Spleen (tissue), 11 donors: ENCODE results near the gene WARS2. TPM values are rescaled to one million over a fixed set of nuclear protein-coding genes. Genes with fewer than 3 reads are reported as not detected.
"Not testable (repeated sequence)": the region's sequence is repeated elsewhere in the genome, so short reads cannot be mapped to it uniquely, and the experiment has no call there.

Experiments
- DNase-seq: peaks from one replicate; pipeline ENCODE4 v3.0.0-alpha.2; 2020
- H3K27ac ChIP-seq, 8 donors: fragments of 200-600 bp; sonication (generic) in 7 of 8; 1 replicate in 4 of 8; 2 replicates in 4 of 8; pipeline versions ENCODE4 v1.5.0 to v1.8.0; 2016 to 2021; ENCODE audit warnings: inconsistent platforms in 4 of 8, mild to moderate bottlenecking in 4 of 8, moderate library complexity in 1 of 8
- H3K27me3 ChIP-seq, 7 donors: fragments of 200-600 bp; sonication (generic) in 6 of 7; replicated peaks in 1 of 7; 1 replicate in 4 of 7; 2 replicates in 3 of 7; pipeline versions ENCODE4 v1.5.0 to v1.8.0; 2016 to 2021; ENCODE audit warnings: inconsistent platforms in 3 of 7, mild to moderate bottlenecking in 1 of 7
- H3K36me3 ChIP-seq, 6 donors: fragments of 200-600 bp; sonication (generic) in 5 of 6; 1 replicate in 4 of 6; 2 replicates in 2 of 6; pipeline versions ENCODE4 v1.5.0 to v1.8.0; 2016 to 2021; ENCODE audit warnings: inconsistent platforms in 2 of 6
- H3K4me1 ChIP-seq, 6 donors: fragments of 200-600 bp; sonication (generic) in 5 of 6; 1 replicate in 3 of 6; 2 replicates in 3 of 6; pipeline versions ENCODE4 v1.5.0 to v1.8.0; 2016 to 2021; ENCODE audit warnings: inconsistent platforms in 3 of 6
- H3K4me3 ChIP-seq, 8 donors: fragments of 200-600 bp; sonication (generic) in 7 of 8; 1 replicate in 4 of 8; 2 replicates in 4 of 8; pipeline versions ENCODE4 v1.5.0 to v1.8.0; 2016 to 2021; ENCODE audit warnings: inconsistent platforms in 4 of 8, mild to moderate bottlenecking in 4 of 8, moderate library complexity in 2 of 8
- H3K9me3 ChIP-seq, 8 donors: fragments of 200-600 bp; sonication (generic) in 7 of 8; 1 replicate in 4 of 8; 2 replicates in 4 of 8; pipeline versions ENCODE4 v1.5.0 to v1.8.0; 2016 to 2021; ENCODE audit warnings: inconsistent platforms in 4 of 8
- CTCF ChIP-seq, 11 experiments: fragments of 200-600 bp in 7 of 11; fragments of 450-650 bp in 4 of 11; sonication (generic) in 4 of 11; IDR thresholded peaks in 8 of 11; conservative IDR thresholded peaks in 3 of 11; 1 replicate in 7 of 11; 2 replicates in 4 of 11; pipeline versions ENCODE4 v1.4.0 to v1.8.0; 2016 to 2021; ENCODE audit warnings: antibody characterized with exemption in 11 of 11, inconsistent platforms in 4 of 11, mild to moderate bottlenecking in 1 of 11
- POLR2A ChIP-seq, 3 donors: fragments of 450-650 bp; IDR thresholded peaks; one replicate each; pipeline ENCODE4 v1.5.1; 2017; ENCODE audit warnings: antibody characterized with exemption in 3 of 3, mild to moderate bottlenecking in 1 of 3
- POLR2AphosphoS5 ChIP-seq, 3 donors: sonication (generic); formaldehyde crosslinking; IDR thresholded peaks; one replicate each; pipeline ENCODE4 v1.5.1; 2017; ENCODE audit warnings: antibody characterized with exemption in 3 of 3
- WGBS, 5 donors: extraction: QIAGEN DNeasy Blood & Tissue Kit in 3 of 5; methylation state at CpG; one replicate each; pipeline versions ENCODE4 v1.1.5 to v1.1.7; 2013 to 2018; 5-methylcytosine and 5-hydroxymethylcytosine counted together
- intact Hi-C: fragments of 100-400 bp; cut with DNase I; formaldehyde crosslinking; loops from one replicate; pipeline ENCODE4 v1.15.0; 2023; ENCODE audit warnings: low total_unique reads
- polyA plus RNA-seq, 3 donors: library from polyadenylated mRNA; stranded (reverse); fragments of 200-250 nt; gene quantifications; one replicate each; pipeline ENCODE4 v1.2.1, GENCODE V29; 2013
- total RNA-seq, 7 donors: library from RNA; depleted of rRNA in 3 of 7; stranded (reverse); fragments of >200 nt in 3 of 7; fragmentation: NEBNext Ultra II Directional in 4 of 7; extraction: Animal tissue kit (Norgen Biotek cat#: 25700) in 4 of 7; gene quantifications; one replicate each; pipeline versions ENCODE4 v1.1.0 to v1.2.1, GENCODE V29; 2016 to 2021
- donor health status: healthy with polysubstance abuse.
- donor health status: DM: no; HTN: no; CAD: no; lungs with moderate emphysema.
- donor health status: DM: no; HTN: no; CAD: no.
- donor health status: Bipolar disorder and iron deficiency.
- donor health status: healthy.
- donor health status: DM: no; HTN: no; CAD: no.
- donor health status: DM: yes; HTN: yes; CAD: no.

The WARS2 gene
- total and polyA plus RNA-seq, 10 donors: 2.9 to 13.0 (median 8.5) TPM

GRCh38 chr1:119133987-119134386, 6.5 kb downstream of the WARS2 start:
- intact Hi-C loops: no loop called here
- no peak for TF ChIP-seq CTCF (IDR thresholded peaks at IDR 0.05 in 8 of 11, conservative IDR thresholded peaks at IDR 0.05 in 3 of 11)
- TF ChIP-seq POLR2AphosphoS5 (IDR thresholded peaks at IDR 0.05): no peak
- TF ChIP-seq POLR2A (IDR thresholded peaks at IDR 0.05): no peak
- Histone ChIP-seq H3K27me3 (no peaks in the 10 kb centered on the region), H3K9me3 (no peaks in the 10 kb centered on the region), H3K36me3 (no peaks in the 10 kb centered on the region), H3K4me1 (peaks cover 0 to 4% (median 0%) of the 10 kb centered on the region in 6 donors), H3K4me3 (no peak overlapping the region), H3K27ac (no peak overlapping the region)
- DNase-seq: no peak
- 84 to 100% (median 92%) methylated on average over 1 of the region's 1 CpG for WGBS, 5 donors

- Histone ChIP-seq H3K9me3 (no peaks in the 10 kb centered on the region), H3K4me3 (no peak overlapping the region), H3K36me3 (no peaks in the 10 kb centered on the region), H3K4me1 (no peaks in the 10 kb centered on the region), H3K27ac (no peak overlapping the region), H3K27me3 (no peaks in the 10 kb centered on the region)
- DNase-seq: no peak
- TF ChIP-seq POLR2A (IDR thresholded peaks at IDR 0.05) (no peak), CTCF (IDR thresholded peaks at IDR 0.05 in 8 of 11, conservative IDR thresholded peaks at IDR 0.05 in 3 of 11) (no peak), POLR2AphosphoS5 (IDR thresholded peaks at IDR 0.05) (no peak)
- intact Hi-C loops: no loop called here
- 92 to 96% (median 93%) methylated on average over 3 of the region's 3 CpGs for WGBS, 5 donors
Observed at GRCh38 chr1:119132179-119132578, 8.3 kb downstream of the WARS2 start.

- intact Hi-C loops: no loop called here
- H3K27ac ChIP-seq: no peak overlapping the region
- no peak for TF ChIP-seq CTCF (IDR thresholded peaks at IDR 0.05 in 8 of 11, conservative IDR thresholded peaks at IDR 0.05 in 3 of 11)
- TF ChIP-seq POLR2A (IDR thresholded peaks at IDR 0.05): no peak
- TF ChIP-seq POLR2AphosphoS5 (IDR thresholded peaks at IDR 0.05): no peak
- peaks cover 0 to 23% (median 13%) of the 10 kb centered on the region in 8 donors for H3K9me3 ChIP-seq
- no peak overlapping the region for H3K4me3 ChIP-seq
- no peaks in the 10 kb centered on the region for H3K27me3 ChIP-seq
- WGBS, 5 donors: 92 to 100% (median 96%) methylated on average over 1 of the region's 1 CpG
- no peaks in the 10 kb centered on the region for H3K4me1 ChIP-seq
- no peak for DNase-seq
- peaks cover 0 to 10% (median 2%) of the 10 kb centered on the region in 6 donors for H3K36me3 ChIP-seq
Observed at GRCh38 chr1:119125874-119126273, 14.6 kb downstream of the WARS2 start.

- Histone ChIP-seq H3K4me3 (no peak overlapping the region), H3K36me3 (peaks cover 0 to 10% (median 2%) of the 10 kb centered on the region in 6 donors), H3K27me3 (no peaks in the 10 kb centered on the region), H3K4me1 (no peaks in the 10 kb centered on the region), H3K9me3 (peaks cover 0 to 34% (median 20%) of the 10 kb centered on the region in 8 donors), H3K27ac (no peak overlapping the region)
- intact Hi-C loops: no loop called here
- WGBS, 5 donors: 91 to 98% (median 92%) methylated on average over 3 of the region's 3 CpGs
- TF ChIP-seq CTCF (IDR thresholded peaks at IDR 0.05 in 8 of 11, conservative IDR thresholded peaks at IDR 0.05 in 3 of 11) (no peak), POLR2A (IDR thresholded peaks at IDR 0.05) (no peak), POLR2AphosphoS5 (IDR thresholded peaks at IDR 0.05) (no peak)
- DNase-seq: no peak
Observed at GRCh38 chr1:119124764-119125163, 15.7 kb downstream of the WARS2 start.

- H3K27me3 ChIP-seq, H3K36me3 ChIP-seq, H3K4me3 ChIP-seq, H3K27ac ChIP-seq, H3K4me1 ChIP-seq, DNase-seq, intact Hi-C loops: not testable (repeated sequence)
- WGBS, 5 donors: 76 to 92% (median 84%) methylated on average over 1 of the region's 1 CpG
- peaks cover 0 to 46% (median 29%) of the 10 kb centered on the region in 8 donors for H3K9me3 ChIP-seq
Observed at GRCh38 chr1:119121872-119122271, 18.6 kb downstream of the WARS2 start.
